Coronary artery (tissue), 2 donors: Measurements from ENCODE around the gene NTM.

Experiments used
- DNase-seq: peaks from one replicate; pipeline ENCODE4 v3.0.0-alpha.2; 2017; ENCODE audit warnings: low spot score
- H3K27ac ChIP-seq, 2 donors: fragments of 200-600 bp; sonication (generic); one replicate each; pipeline ENCODE4 v1.5.1; 2016 to 2019
- H3K4me3 ChIP-seq: fragments of 200-600 bp; sonication (generic); 2 replicates; pipeline ENCODE4 v1.5.1; 2016; ENCODE audit warnings: mild to moderate bottlenecking, moderate library complexity
- TF ChIP-seq, protein P1 (sequence below): fragments of 200-600 bp; sonication (generic); IDR thresholded peaks from one replicate; pipeline ENCODE4 v1.5.1; 2019; ENCODE audit warnings: antibody characterized with exemption

NTM gene

DNA sequence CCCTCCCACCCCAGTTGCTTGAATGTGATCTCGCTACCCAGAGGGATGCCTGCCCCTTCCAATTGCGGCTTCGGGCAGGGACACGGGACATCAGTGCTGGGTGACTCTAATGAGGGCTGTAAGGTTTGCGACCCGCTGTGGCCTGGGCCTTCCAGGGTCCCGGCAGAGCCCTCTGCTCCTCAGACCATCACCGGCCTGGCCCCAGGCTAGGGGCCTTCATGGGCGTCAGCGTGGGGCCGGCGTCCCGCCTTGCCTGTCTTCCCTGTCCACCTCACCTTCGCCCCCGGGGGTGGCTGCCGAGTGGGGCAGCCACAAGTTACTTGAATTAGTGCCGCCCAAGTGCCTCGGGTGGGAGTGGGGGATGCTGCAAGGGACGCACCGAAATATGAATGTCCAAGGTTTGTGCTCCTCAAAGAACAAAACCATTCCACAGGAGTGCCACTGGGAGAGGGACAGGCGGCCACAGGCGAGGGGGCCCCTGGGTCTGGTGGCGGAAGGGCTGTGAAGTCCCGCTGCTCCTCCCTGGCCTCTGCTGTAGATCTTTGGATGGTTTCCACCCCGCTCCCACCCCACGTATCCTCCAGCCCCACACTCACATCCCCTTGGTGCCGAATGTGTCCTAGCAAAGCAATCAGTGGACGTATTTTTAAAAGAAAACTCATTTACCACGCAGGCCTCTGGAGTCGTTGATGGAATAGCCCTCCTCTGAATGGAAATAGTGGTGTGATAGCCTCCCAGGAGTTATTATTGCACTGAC lies 317.1 kb downstream of the NTM start:
- TF ChIP-seq, protein P1, sequence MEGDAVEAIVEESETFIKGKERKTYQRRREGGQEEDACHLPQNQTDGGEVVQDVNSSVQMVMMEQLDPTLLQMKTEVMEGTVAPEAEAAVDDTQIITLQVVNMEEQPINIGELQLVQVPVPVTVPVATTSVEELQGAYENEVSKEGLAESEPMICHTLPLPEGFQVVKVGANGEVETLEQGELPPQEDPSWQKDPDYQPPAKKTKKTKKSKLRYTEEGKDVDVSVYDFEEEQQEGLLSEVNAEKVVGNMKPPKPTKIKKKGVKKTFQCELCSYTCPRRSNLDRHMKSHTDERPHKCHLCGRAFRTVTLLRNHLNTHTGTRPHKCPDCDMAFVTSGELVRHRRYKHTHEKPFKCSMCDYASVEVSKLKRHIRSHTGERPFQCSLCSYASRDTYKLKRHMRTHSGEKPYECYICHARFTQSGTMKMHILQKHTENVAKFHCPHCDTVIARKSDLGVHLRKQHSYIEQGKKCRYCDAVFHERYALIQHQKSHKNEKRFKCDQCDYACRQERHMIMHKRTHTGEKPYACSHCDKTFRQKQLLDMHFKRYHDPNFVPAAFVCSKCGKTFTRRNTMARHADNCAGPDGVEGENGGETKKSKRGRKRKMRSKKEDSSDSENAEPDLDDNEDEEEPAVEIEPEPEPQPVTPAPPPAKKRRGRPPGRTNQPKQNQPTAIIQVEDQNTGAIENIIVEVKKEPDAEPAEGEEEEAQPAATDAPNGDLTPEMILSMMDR: no peak
- no peak overlapping the region for H3K27ac ChIP-seq
- peak; percentile 68 for DNase-seq
- peak overlapping the region; percentile 63 for H3K4me3 ChIP-seq

DNA sequence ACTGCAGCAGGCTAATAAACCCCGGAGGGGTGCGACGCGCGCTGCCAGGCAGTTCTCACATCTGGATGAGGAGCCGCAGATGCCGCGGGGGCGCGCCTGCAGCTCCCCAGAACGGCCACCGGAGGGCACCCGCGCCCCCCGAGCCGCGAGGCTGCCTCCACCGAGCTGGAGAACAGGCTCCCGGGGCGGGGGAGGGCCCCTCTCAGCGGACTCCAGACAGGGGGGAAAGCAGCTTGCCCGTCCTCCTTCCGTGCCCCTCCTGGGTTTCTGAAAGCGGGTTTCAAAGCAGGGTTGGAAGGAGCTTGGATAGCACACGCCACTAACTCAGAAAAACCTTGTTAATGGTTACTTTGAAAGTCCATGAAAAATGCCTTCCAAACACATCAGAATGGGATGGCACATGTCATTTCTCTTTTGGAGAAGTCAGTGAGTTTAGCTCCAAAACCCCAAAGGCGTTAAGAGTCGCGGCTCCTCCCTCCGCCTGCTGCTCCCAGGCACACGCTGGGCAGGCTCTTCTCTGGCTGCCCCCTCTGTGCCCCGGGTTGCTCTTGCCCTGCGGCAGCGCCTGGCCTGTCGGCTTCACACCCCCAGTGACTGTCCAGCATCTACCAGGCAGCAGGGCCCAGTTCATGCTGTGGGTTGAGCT lies 317.8 kb downstream of the NTM start:
- TF ChIP-seq, protein P1: peak; percentile 85
- DNase-seq: peak; percentile 72
- H3K27ac ChIP-seq: no peak overlapping the region
- peak overlapping the region; percentile 63 for H3K4me3 ChIP-seq

DNA sequence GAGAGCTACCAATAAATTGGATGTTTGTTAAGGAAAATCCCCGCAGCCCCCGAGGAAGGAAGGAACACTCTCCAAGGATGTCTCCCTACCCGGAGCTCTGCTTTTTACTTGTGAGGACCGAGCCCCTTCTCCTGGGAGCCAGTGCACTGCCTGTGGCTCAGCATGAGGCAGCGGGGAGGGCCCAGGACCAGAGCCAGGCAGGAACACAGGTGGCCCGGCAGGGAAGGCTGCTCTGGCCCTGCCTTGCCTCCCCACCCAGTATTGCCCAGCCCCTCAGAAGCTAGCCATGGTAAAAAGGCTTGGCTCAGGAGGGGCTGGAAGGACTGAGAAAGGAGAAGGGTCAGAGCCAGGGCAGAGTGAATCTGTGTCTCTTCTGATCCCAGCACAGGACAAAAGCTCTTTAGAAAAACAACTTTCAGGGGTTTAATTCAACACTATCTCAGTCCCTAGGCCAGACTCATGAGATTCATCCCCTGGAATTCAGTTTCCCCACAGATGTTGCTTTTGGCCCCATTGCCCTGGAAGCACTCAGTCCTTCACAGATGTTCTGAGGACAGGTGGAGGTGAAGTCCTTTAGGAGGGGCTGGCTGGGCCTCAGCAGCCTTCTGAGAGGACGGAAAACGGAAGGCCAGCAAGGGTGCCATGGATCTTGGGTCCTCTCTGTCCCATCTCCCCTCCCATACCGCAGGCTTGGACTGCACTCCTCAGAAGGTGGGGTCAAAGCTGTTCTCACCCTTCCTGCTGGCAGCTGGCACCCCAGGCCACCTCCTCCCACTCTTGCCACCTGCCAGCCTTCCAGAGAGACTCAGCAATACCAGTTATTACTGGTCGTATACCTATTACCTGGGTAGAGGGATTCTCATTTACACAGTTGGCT lies 318.9 kb downstream of the NTM start:
- TF ChIP-seq, protein P1: no peak
- DNase-seq: no peak
- no peak overlapping the region for H3K4me3 ChIP-seq
- H3K27ac ChIP-seq: no peak overlapping the region

DNA sequence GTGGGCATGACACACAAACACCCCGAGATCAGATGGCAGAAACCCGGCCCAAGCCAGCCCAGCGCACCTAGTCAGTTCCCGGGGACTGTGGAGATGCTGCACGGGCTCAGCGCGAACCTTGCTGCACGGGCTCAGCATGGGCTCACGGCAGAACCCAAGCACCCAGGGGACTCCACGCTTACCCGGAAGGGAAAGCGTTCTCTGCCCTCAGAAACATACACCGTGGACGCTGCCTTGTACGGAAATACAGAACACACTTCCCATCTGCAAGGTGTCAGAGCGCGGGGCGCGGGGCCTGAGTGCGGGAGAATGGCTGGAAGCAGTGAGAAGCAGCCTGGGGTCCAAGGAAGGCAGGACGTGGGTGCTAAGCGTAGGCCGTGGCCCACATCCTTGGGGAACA lies 319.9 kb downstream of the NTM start:
- DNase-seq: no peak
- TF ChIP-seq, protein P1: no peak
- Histone ChIP-seq H3K4me3 (no peak overlapping the region), H3K27ac (no peak overlapping the region)

DNA sequence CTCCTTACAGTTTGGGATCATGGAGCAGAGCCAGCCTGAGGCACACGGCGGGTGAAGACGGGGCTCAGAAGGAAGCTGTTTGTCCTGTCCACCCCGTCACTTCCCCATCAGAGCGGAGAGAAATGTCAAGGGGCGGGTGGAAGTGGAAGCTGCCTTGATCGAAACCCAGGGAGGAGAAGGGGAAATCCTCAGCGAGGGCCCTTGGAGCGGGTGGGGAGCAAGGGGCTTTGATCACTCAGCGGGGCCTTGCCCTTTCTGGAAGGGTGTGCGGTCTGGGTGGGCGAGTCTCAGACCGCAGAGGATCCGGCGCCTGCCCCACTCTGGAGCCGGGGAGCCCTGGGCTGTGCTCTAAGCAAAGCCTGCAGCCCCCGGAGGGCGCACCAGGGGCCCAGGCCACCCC lies 320.4 kb downstream of the NTM start:
- Histone ChIP-seq H3K27ac (no peak overlapping the region), H3K4me3 (no peak overlapping the region)
- no peak for DNase-seq
- TF ChIP-seq, protein P1: no peak

DNA sequence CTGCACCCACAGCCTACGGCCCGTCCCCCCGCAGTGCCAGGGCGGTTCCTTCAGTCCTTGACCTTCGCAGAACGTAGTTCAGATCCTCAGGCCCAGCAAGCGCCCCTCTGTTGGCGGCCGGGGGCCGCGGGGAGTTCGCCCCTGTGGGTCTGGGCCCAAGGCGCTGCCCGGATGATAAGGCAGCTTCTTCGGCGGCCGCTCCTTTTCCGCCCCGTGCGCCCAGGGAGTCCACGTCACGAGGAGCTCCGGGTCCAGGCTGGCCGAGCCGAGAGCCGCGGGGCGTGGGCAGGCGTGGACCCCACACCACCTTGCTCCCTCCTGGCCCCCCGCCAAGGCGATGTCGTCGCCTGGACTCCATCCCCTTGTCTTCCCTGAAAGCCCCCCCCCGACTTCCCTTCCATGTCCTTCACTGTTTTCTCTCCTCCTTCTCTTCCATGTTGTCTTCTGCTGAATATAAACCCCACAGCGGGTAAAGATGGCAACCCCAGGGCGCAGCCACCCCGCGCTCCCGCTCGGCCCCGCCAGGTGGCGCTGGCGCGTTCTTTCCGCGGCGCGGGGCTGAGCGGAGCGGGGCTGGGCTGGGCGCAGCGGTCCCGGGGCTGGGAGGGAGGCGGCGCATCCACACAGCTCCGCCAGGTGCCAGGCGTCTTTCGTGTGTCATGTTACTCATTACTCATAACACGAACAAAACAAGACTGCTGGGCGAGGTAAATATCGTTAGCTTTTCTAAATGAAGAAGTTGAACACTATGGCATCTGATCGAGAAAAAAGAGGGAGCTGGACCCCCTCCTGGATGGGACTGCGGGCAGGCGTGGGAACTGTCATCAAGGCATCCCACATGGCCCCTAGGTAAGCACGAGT lies 321.0 kb downstream of the NTM start:
- TF ChIP-seq, protein P1: peak; percentile 50
- no peak overlapping the region for H3K4me3 ChIP-seq
- no peak overlapping the region for H3K27ac ChIP-seq
- DNase-seq: no peak
